ENCODE results near the gene CORT.

Gene CORT

GRCh38 chr1:10479296-10479695 is 29.5 kb downstream of the CORT start:
- no peak for DNase-seq

GRCh38 chr1:10480614-10481013 is 30.8 kb downstream of the CORT start:
- DNase-seq = no peak

GRCh38 chr1:10484521-10484920 is 34.7 kb downstream of the CORT start:
- DNase-seq = no peak

GRCh38 chr1:10489291-10490055 is 39.6 kb downstream of the CORT start:
- no peak for DNase-seq

GRCh38 chr1:10490286-10490970 is 40.6 kb downstream of the CORT start:
- no peak for DNase-seq

- DNase-seq = no peak
Measured at GRCh38 chr1:10494418-10494753, 44.6 kb downstream of the CORT start.

GRCh38 chr1:10494754-10495474 is 45.1 kb downstream of the CORT start:
- DNase-seq = peak; percentile 82

- DNase-seq = no peak
Measured at GRCh38 chr1:10495475-10495817, 45.6 kb downstream of the CORT start.

- peak; percentile 30 for DNase-seq
Measured at GRCh38 chr1:10495952-10496351, 46.1 kb downstream of the CORT start.

GRCh38 chr1:10497109-10497508 is 47.3 kb downstream of the CORT start:
- peak; percentile 27 for DNase-seq

- DNase-seq = peak; percentile 21
Measured at GRCh38 chr1:10498231-10498630, 48.4 kb downstream of the CORT start.
